Activated CD4-positive, alpha-beta memory T cell treated with anti-CD3 and anti-CD28 coated beads for 36 hours (primary cell): ENCODE data around the gene OGFOD3. TPM values are rescaled to one million over a fixed set of nuclear protein-coding genes. Genes with fewer than 3 reads are reported as not detected.
"Not testable (repeated sequence)": the region's sequence is repeated elsewhere in the genome, so short reads cannot be mapped to it uniquely, and the experiment has no call there.

Experiments
- CTCF ChIA-PET: fragments of 350-600 bp; sonication (Branson Sonifier 250); formaldehyde crosslinking; loops from one replicate; lab custom pipeline; 2021; ENCODE audit warnings: antibody characterized with exemption, inconsistent platforms; lab: Charles Lee
- POLR2A ChIA-PET: fragments of 350-600 bp; sonication (Branson Sonifier 250); formaldehyde crosslinking; loops from one replicate; lab custom pipeline; 2021; ENCODE audit warnings: antibody characterized with exemption; lab: Charles Lee
- DNase-seq: peaks from one replicate; pipeline ENCODE4 v3.0.0-alpha.2; 2020
- H3K27ac Mint-ChIP-seq: one replicate; pipeline ENCODE4 v1.8.0; 2021; ENCODE audit warnings: mixed read lengths
- H3K27me3 Mint-ChIP-seq: one replicate; pipeline ENCODE4 v1.8.0; 2021; ENCODE audit warnings: mixed read lengths
- H3K36me3 Mint-ChIP-seq: one replicate; pipeline ENCODE4 v1.8.0; 2021; ENCODE audit warnings: mixed read lengths
- H3K4me1 Mint-ChIP-seq: one replicate; pipeline ENCODE4 v1.8.0; 2021; ENCODE audit warnings: low read depth, mixed read lengths
- H3K4me3 Mint-ChIP-seq: one replicate; pipeline ENCODE4 v1.8.0; 2021; ENCODE audit warnings: mild to moderate bottlenecking, mixed read lengths
- H3K9me3 Mint-ChIP-seq: one replicate; pipeline ENCODE4 v1.8.0; 2021; ENCODE audit warnings: mixed read lengths
- intact Hi-C: fragments of 100-400 bp; cut with micrococcal nuclease; formaldehyde crosslinking; loops from one replicate; pipeline ENCODE4 v1.15.1; 2023
- total RNA-seq, 2 experiments: library from RNA; stranded (reverse); gene quantifications; one replicate each; pipeline ENCODE4 v1.2.3, GENCODE V29; 2021

OGFOD3 gene
- total RNA-seq, 2 experiments from 2014 or later = 29.7 to 32.2 TPM

- no peak overlapping the region for H3K4me3 Mint-ChIP-seq
- no peak overlapping the region for H3K27ac Mint-ChIP-seq
- H3K4me1 Mint-ChIP-seq = peaks cover 4% of the 10 kb centered on the region
- H3K9me3 Mint-ChIP-seq = no peaks in the 10 kb centered on the region
- DNase-seq = no peak
- H3K36me3 Mint-ChIP-seq = no peaks in the 10 kb centered on the region
- ChIA-PET POLR2A (no interaction called here), CTCF (no interaction called here)
- H3K27me3 Mint-ChIP-seq = peaks cover 12% of the 10 kb centered on the region
- intact Hi-C loops = no loop called here
Measured at GRCh38 chr17:82388223-82388921, 30.0 kb downstream of the OGFOD3 start.

GRCh38 chr17:82387705-82388106, 30.7 kb downstream of the OGFOD3 start:
- peaks cover 4% of the 10 kb centered on the region for H3K4me1 Mint-ChIP-seq
- CTCF ChIA-PET = no interaction called here
- peaks cover 12% of the 10 kb centered on the region for H3K27me3 Mint-ChIP-seq
- no peaks in the 10 kb centered on the region for H3K9me3 Mint-ChIP-seq
- H3K4me3 Mint-ChIP-seq = no peak overlapping the region
- H3K36me3 Mint-ChIP-seq = no peaks in the 10 kb centered on the region
- intact Hi-C loops = no loop called here
- POLR2A ChIA-PET = no interaction called here
- no peak for DNase-seq
- no peak overlapping the region for H3K27ac Mint-ChIP-seq

GRCh38 chr17:82386881-82387704, 31.3 kb downstream of the OGFOD3 start:
- intact Hi-C loops = no loop called here
- H3K27ac Mint-ChIP-seq = no peak overlapping the region
- ChIA-PET POLR2A (no interaction called here), CTCF (no interaction called here)
- H3K27me3 Mint-ChIP-seq = peaks cover 12% of the 10 kb centered on the region
- peaks cover 4% of the 10 kb centered on the region for H3K4me1 Mint-ChIP-seq
- no peaks in the 10 kb centered on the region for H3K36me3 Mint-ChIP-seq
- no peak for DNase-seq
- no peak overlapping the region for H3K4me3 Mint-ChIP-seq
- no peaks in the 10 kb centered on the region for H3K9me3 Mint-ChIP-seq

GRCh38 chr17:82386255-82386831, 32.0 kb downstream of the OGFOD3 start:
- H3K36me3 Mint-ChIP-seq = no peaks in the 10 kb centered on the region
- no peaks in the 10 kb centered on the region for H3K9me3 Mint-ChIP-seq
- intact Hi-C loops = no loop called here

GRCh38 chr17:82385559-82386254, 32.7 kb downstream of the OGFOD3 start:
- CTCF ChIA-PET = no interaction called here
- intact Hi-C loops = no loop called here
- H3K4me1 Mint-ChIP-seq = peaks cover 10% of the 10 kb centered on the region
- H3K27ac Mint-ChIP-seq = no peak overlapping the region
- no peak for DNase-seq
- POLR2A ChIA-PET = no interaction called here
- no peak overlapping the region for H3K4me3 Mint-ChIP-seq
- peaks cover 21% of the 10 kb centered on the region for H3K27me3 Mint-ChIP-seq
- H3K9me3 Mint-ChIP-seq = no peaks in the 10 kb centered on the region
- H3K36me3 Mint-ChIP-seq = no peaks in the 10 kb centered on the region

More at GRCh38 chr17:82386255-82386831, 32.0 kb downstream of the OGFOD3 start:
- POLR2A ChIA-PET = no interaction called here
- Mint-ChIP-seq H3K27me3 (peaks cover 16% of the 10 kb centered on the region), H3K4me3 (no peak overlapping the region), H3K27ac (no peak overlapping the region), H3K4me1 (peaks cover 4% of the 10 kb centered on the region)
- DNase-seq = no peak
- CTCF ChIA-PET = no interaction called here

- H3K4me3 Mint-ChIP-seq = no peak overlapping the region
- ChIA-PET CTCF (no interaction called here), POLR2A (no interaction called here)
- H3K4me1 Mint-ChIP-seq = peaks cover 11% of the 10 kb centered on the region
- H3K36me3 Mint-ChIP-seq = no peaks in the 10 kb centered on the region
- intact Hi-C loops = no loop called here
- H3K27ac Mint-ChIP-seq = no peak overlapping the region
- no peaks in the 10 kb centered on the region for H3K9me3 Mint-ChIP-seq
- peaks cover 25% of the 10 kb centered on the region for H3K27me3 Mint-ChIP-seq
- DNase-seq = no peak
Measured at GRCh38 chr17:82384730-82385481, 33.5 kb downstream of the OGFOD3 start.

GRCh38 chr17:82384051-82384729, 34.2 kb downstream of the OGFOD3 start:
- H3K4me3 Mint-ChIP-seq = no peak overlapping the region
- ChIA-PET POLR2A (no interaction called here), CTCF (no interaction called here)
- H3K36me3 Mint-ChIP-seq = no peaks in the 10 kb centered on the region
- DNase-seq = no peak
- H3K4me1 Mint-ChIP-seq = peaks cover 11% of the 10 kb centered on the region
- H3K9me3 Mint-ChIP-seq = no peaks in the 10 kb centered on the region
- H3K27me3 Mint-ChIP-seq = peaks cover 28% of the 10 kb centered on the region
- H3K27ac Mint-ChIP-seq = no peak overlapping the region
- intact Hi-C loops = no loop called here

- no peaks in the 10 kb centered on the region for H3K36me3 Mint-ChIP-seq
- H3K4me1 Mint-ChIP-seq = peaks cover 11% of the 10 kb centered on the region
- ChIA-PET POLR2A (no interaction called here), CTCF (no interaction called here)
- H3K4me3 Mint-ChIP-seq = no peak overlapping the region
- no peak overlapping the region for H3K27ac Mint-ChIP-seq
- H3K27me3 Mint-ChIP-seq = peaks cover 31% of the 10 kb centered on the region
- no peak for DNase-seq
- no peaks in the 10 kb centered on the region for H3K9me3 Mint-ChIP-seq
- intact Hi-C loops = no loop called here
Measured at GRCh38 chr17:82383411-82383810, 35.0 kb downstream of the OGFOD3 start.

- H3K27me3 Mint-ChIP-seq = peaks cover 31% of the 10 kb centered on the region
- CTCF ChIA-PET = no interaction called here
- DNase-seq = no peak
- H3K4me1 Mint-ChIP-seq = peaks cover 11% of the 10 kb centered on the region
- no peak overlapping the region for H3K4me3 Mint-ChIP-seq
- intact Hi-C loops = no loop called here
- H3K36me3 Mint-ChIP-seq = no peaks in the 10 kb centered on the region
- H3K9me3 Mint-ChIP-seq = no peaks in the 10 kb centered on the region
- no peak overlapping the region for H3K27ac Mint-ChIP-seq
- POLR2A ChIA-PET = no interaction called here
Measured at GRCh38 chr17:82382933-82383255, 35.5 kb downstream of the OGFOD3 start.

- CTCF ChIA-PET, POLR2A ChIA-PET, H3K4me3 Mint-ChIP-seq, H3K9me3 Mint-ChIP-seq, DNase-seq, H3K36me3 Mint-ChIP-seq, intact Hi-C loops, H3K27ac Mint-ChIP-seq, H3K4me1 Mint-ChIP-seq: not testable (repeated sequence)
- H3K27me3 Mint-ChIP-seq = peaks cover 29% of the 10 kb centered on the region
Measured at GRCh38 chr17:82382220-82382932, 36.0 kb downstream of the OGFOD3 start.

GRCh38 chr17:82381703-82382009, 36.7 kb downstream of the OGFOD3 start:
- POLR2A ChIA-PET, CTCF ChIA-PET, DNase-seq, H3K9me3 Mint-ChIP-seq, H3K4me1 Mint-ChIP-seq, H3K27ac Mint-ChIP-seq, intact Hi-C loops, H3K36me3 Mint-ChIP-seq, H3K4me3 Mint-ChIP-seq: not testable (repeated sequence)
- H3K27me3 Mint-ChIP-seq = peaks cover 29% of the 10 kb centered on the region
